Stimulated activated CD4-positive, alpha-beta T cell treated with anti-CD3 and anti-CD28 coated beads, Interleukin-12 subunit alpha, Interleukin-12 subunit beta, amount 100 ng/mL, for 24 hours (primary cell): ENCODE measurements around the gene TRPV3.
"Not testable (repeated sequence)": the region's sequence is repeated elsewhere in the genome, so short reads cannot be mapped to it uniquely, and the experiment has no call there.

Experiments used
- DNase-seq, 2 experiments: peaks; one replicate each; pipeline ENCODE4 v3.0.0-alpha.2; 2020; ENCODE audit warnings: low read depth in 2 of 2

Gene TRPV3

GRCh38 chr17:3472137-3472536, 85.5 kb downstream of the TRPV3 start:
- no peak for DNase-seq

DNA sequence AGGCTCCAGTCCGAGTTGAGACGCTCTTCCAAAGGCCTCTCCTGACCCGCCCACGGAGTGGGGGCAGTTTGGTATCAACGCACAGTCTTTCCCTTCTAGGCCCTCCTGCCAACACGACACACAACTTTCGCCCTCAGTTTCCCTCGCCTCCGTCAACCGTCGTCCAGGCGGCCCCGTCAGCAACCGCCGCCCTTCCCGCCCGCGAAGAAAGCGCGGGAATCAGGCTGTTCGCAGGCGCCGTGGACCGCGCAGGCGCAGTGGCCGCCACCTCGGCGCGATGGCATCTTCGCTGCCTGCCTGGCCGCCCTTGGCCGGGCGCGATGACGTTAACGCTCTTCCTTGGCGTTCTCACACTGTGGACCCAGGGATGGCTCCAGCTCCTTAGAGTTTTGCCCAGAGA, 86.0 kb downstream of the TRPV3 start, which contains the start of gene SPATA22:
Gene SPATA22, minus strand, starts transcription at position 221 of the 400 bp plus-strand sequence. CDS start 2,494 bp downstream, outside the sequence.
- DNase-seq: no peak

- no peak for DNase-seq
Observed at GRCh38 chr17:3469529-3469928, 88.1 kb downstream of the TRPV3 start.

DNA sequence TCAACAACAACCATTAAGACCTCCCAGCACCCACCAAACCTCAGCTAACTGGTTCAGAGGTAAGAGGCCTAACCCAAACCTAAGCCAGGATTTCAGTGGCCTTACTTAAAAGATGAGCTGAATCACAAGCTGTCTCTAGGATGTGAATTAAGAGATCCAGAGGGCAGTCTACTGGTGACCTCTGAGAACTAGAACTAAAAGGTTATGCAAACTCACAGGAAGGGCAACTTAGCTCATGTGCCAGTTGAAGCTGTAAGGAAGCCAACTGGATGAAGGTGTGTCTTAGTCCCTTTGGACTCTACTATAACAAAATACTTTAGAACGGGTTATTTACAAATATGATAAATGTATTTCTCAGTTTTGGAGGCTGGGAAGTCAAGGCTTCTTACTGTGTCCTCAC, 91.3 kb downstream of the TRPV3 start:
- DNase-seq: not testable (repeated sequence)
